GM18507 (cell line): ENCODE data around the gene TRMT61A.

ENCODE experiments used
- DNase-seq: peaks from one replicate; pipeline ENCODE4 v3.0.0; 2011; ENCODE audit warnings: low read depth; ENCODE audit not compliant: insufficient read length; ENCODE audit errors: extremely low spot score
- FAIRE-seq: peaks from 2 replicates; lab custom pipeline; 2011; peaks lifted over from hg19 to GRCh38; lab: Jason Lieb, UNC

The TRMT61A gene

DNA sequence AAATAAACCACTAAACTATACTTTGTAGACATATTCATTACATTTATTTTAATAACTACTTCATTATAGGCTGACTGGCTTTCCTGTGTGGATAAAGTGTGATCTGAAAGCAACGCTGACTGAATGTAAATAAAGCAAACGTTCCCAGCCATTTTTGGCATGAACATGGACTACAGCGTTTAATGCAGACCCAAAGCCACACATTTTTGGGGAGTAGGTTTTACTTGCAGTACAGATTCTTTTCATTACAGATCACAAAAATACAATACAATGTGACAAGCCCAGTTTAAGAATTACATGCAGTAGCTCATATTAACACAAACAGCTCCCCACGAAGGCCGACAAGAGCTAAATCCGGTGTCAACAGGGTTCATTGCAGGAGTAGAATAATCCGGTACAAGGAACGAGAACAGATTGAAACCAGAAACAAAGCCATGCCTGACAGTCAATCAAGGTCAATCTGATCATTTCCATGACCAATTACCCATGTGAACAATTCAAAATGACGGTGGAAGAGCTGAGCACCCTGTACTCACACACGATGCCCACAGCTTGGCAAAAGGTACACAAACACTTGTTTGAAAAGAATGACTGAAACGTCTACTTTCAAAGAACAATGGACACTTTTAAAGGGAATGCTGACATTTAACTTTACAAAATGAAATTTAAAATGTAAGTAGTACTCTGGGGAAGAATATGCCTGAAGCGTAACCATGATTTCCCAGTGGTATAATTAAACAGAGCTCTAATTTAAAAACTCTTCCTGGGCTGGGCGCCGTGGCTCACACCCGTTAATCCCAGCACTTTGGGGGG is 28.2 kb downstream of the TRMT61A start:
- no peak for FAIRE-seq
- no peak for DNase-seq

- DNase-seq (no peak), FAIRE-seq (no peak)
Measured at GRCh38 chr14:103558071-103558882, 29.3 kb downstream of the TRMT61A start.

DNA sequence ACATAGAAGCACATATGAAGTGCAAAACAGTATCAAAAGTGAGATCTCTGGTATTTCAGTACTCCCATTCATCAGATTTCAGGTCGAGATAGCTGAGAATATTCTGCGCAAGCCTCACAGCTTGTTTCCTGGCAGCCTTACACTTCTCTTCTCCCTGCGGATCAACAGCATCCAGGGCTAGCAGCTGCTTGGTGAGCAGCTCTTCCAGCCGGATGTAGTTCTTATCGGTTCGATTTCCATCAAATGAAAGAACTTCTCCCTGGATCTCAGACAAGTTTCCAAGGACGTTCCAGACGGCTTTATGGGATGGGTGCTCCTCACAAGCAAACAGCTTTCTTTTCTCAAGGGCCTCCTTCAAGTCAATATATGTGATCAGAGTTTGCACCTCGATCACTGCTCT is 30.8 kb downstream of the TRMT61A start:
- DNase-seq = no peak
- no peak for FAIRE-seq

GRCh38 chr14:103560691-103561090 is 31.7 kb downstream of the TRMT61A start:
- no peak for DNase-seq
- no peak for FAIRE-seq

DNA sequence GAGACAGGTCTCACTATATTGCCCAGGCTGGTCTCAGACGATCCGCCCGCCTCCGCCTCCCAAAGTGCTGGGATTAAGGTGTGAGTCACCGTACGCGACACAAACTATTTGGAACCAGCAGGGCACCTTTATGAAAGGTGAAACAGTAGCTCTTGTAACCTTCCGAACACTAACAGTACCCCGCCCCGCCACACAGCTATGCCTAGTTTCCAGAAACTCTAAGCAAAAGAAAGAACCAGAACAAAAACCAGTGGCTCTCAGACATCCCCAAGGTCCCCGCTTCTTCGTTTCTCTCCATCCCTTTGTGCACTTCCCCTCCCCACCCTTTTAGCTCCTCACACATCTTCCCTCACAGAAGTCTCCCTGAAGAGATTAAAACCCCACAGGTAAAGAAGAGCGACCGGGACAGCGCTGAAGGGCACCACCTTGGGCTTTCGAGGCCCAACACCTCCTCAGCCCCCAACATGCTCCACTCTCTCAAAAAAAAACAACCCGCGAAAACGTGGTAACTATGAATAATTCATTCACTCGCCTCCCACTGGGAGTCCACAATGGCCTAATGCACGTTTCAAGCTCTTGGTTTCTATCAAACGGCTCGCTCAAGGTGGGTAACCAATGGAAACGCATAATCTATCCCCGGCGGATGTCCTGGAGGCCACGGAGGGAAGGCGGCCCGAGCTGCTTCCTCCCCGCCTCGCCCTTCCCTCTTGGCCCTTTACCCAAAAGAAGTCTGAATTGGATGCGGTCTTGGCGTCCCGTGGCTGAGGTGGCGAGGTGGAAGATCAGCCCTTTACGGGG is 32.6 kb downstream of the TRMT61A start:
- peak; percentile 44 for DNase-seq
- no peak for FAIRE-seq

DNA sequence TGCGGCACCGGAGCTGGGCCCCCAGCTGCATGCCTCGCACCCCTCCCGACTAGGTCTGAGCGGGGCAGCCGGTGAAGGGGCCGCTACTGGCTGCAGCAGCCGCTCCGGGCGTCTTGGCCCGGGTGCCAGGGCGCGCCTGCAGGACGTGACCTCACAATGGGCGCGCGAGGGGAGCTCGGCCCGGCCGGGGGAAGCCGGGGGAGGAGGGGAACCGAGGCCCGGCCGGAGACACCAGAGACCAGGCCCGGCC is 33.1 kb downstream of the TRMT61A start:
- no peak for FAIRE-seq
- DNase-seq = peak; percentile 23

DNA sequence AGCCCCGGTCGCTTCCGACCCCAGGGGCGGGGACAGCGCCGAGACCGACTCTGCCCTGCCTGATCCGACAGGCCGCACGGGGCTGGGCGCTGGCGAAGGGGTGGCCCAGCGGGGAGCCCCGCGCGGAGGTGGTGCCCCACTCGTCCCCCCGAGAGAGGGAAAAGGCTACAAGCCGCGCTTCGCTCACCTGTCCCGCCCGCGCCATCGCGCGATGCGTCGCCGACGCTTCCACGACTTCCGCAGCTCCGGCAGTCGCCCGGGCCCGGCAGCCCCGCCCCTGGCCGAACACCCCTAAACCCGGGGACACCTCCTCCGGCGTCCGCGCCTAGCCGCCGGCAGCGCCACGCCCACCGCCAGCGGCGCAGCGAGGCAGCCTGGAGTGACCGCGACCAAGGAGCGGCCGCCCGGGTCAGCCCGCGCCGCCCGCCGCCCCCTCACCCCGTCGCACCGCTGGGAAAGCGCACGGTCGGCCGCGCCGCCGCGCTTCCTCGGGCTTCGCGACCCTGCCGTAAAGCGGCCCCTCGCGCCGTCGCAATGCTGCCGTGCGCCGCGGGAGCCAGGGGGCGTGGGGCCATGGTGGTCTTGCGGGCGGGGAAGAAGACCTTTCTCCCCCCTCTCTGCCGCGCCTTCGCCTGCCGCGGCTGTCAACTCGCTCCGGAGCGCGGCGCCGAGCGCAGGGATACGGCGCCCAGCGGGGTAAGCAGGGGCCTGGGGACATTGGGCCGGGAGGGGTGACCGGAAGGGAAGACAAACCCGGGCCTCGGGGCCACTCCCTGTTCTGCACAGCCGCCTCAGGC is 33.6 kb downstream of the TRMT61A start, which contains the start of the genes BAG5 and COA8:
Gene BAG5, minus strand, starts transcription at position 229 of the 797 bp plus-strand sequence. CDS start 1,493 bp downstream, outside the sequence.
Gene COA8, plus strand, starts transcription at position 532 of the 797 bp plus-strand sequence. Its CDS starts 42 bp downstream, at position 574.
- FAIRE-seq = peak; percentile 75
- DNase-seq = peak; percentile 93

DNA sequence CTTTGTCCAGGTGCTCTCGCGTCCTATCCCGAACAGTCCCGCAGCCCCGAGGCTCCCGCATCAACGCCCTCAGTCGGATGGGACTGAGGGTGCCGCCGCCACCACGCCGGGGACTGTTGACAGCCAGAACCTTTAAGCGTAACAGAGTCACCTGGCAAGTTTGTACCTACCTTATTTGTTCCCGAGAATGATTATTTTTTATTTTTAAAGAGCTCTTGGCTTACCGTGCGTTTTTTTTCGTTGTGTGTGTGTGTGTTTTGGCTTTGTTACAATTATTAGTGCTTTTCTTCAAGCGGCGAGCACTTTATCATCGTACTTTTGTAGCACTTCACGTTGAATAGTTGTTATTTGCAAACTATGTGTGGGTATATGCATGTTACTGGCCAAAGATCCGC is 34.2 kb downstream of the TRMT61A start:
- DNase-seq (no peak), FAIRE-seq (no peak)

DNA sequence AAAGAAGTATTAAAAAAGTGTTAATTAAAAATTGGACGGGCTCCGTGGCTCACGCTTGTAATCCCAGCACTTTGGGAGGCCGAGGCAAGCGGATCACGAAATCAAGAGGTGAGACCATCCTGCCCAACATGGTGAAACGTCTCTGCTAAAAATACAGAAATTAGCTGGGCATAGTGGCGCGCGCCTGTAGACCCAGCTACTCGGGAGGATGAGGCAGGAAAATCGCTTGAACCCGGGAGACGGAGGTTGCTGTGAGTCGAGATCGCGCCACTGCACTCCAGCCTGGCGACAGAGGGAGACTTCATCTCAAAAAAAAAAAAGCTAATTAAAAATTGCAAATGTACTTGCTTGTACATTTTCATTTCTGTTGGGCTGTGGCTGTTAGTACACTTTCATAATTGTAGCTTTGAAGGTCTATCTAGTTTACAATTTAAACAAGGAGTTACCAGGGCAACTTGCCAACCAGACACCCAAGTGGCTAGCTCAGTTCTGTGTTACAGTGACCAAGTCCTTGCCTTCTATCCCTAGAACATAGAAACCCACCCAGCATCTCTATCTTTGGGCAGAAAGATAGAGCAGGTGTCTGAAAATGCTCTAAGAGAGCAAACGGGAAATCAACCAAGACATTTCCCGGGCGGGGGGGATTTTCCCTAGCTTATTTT is 35.0 kb downstream of the TRMT61A start:
- no peak for FAIRE-seq
- no peak for DNase-seq

- no peak for DNase-seq
- no peak for FAIRE-seq
Measured at GRCh38 chr14:103568952-103569351, 40.0 kb downstream of the TRMT61A start.

GRCh38 chr14:103569408-103569807 is 40.4 kb downstream of the TRMT61A start:
- DNase-seq = no peak
- FAIRE-seq = no peak

DNA sequence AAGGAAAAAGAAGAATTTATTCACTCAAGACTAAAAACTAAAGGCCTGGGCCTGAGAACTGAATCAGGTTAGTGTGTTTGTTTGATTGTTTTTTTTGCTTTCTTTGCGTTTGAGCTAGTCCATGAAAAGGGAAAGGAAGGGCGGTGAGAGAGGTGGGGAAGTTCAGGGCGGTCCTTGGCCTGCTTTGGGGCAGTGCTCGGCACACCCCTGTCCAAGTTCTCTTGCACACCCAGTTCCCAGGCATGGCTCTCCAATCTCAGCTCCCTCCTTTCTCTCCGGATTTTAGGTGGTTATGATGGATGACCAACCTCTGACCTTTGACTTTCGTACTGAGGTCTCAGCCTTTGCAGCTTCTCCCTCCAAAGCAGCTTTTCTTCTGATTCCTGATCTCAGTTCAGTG is 45.1 kb downstream of the TRMT61A start:
- DNase-seq (no peak), FAIRE-seq (no peak)

GRCh38 chr14:103574707-103575285 is 45.8 kb downstream of the TRMT61A start:
- no peak for DNase-seq
- no peak for FAIRE-seq

- no peak for DNase-seq
- FAIRE-seq = no peak
Measured at GRCh38 chr14:103576371-103577024, 47.5 kb downstream of the TRMT61A start.

DNA sequence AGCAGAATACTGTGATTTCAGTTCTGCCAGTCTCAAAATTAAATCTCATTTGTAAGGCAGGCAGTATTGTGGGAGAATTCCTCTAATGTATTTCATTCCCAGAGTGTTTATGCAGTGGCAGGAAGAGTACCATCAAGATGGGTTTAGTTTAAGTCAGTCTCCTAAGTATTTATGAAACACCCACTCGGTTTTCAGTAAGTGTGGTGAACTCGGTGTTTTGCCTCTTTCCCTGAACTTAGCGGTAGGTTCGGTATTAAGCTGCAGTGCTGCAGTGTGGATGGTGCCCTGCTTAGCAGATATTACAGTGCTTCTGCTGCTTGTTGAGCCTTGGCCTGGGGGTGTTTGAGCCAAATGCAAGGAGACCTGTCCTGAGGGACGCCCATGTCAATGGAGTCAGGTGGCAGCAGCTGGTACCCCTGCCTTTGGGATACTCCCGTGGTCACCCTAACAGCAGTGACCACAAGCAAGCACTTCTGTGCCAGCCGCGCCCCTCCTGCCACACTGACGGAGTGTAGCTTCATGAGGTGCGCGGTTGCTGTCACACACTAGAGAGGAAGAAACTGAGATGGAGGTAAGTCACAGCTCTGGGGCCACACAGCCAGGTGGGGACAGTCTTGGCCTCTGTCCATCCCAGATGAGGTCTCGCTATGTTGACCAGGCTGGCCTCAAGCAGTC is 49.5 kb downstream of the TRMT61A start:
- DNase-seq (no peak), FAIRE-seq (no peak)

- FAIRE-seq = no peak
- no peak for DNase-seq
Measured at GRCh38 chr14:103581206-103581605, 52.2 kb downstream of the TRMT61A start.

DNA sequence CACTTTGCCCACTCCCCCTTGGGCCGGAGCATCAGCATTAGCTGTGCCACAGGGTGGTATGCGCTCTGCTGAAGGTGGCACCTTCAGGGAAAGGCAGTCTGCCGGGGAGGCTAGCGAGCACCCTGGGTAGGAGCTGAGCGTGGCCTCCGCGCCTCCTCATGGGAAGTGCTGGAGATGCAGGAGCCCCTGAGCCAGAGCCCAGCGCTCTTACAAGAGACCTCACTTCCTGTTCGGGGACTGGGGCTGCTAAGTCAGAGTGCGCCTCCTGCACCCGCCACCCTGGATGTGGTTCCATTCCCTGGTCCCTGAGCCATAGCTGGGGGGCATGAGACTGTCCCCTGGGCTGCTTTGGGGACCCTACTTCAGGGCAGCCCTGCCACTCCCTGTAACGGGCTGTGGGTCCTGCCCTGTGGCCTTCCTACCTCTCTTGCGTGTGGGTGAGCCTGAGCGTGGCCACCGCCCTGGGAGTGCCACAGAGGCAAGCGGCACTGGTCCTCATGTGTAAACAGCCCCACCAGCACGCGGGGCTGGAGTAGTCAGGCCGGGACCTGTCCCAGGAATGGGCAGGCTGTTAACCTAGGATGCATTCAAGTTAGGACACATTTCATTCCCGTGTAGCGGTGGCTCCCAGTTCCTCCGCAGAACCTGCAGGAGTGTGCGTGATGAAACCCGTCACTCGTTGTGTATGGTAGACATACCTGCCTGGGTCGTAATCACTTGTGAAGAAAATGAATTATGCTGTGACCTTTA is 53.1 kb downstream of the TRMT61A start:
- FAIRE-seq (no peak), DNase-seq (no peak)
